Suprapubic skin (tissue), 4 donors: ENCODE results near the gene PIGC. TPM values are rescaled to one million over a fixed set of nuclear protein-coding genes. Genes with fewer than 3 reads are reported as not detected.

Experiments used
- DNase-seq, 2 donors: peaks; one replicate each; pipeline ENCODE4 v3.0.0-alpha.2; 2019; ENCODE audit warnings: low spot score in 2 of 2
- H3K27ac ChIP-seq: fragments of 200-600 bp; sonication (generic); one replicate; pipeline ENCODE4 v1.5.1; 2019
- H3K27me3 ChIP-seq: fragments of 200-600 bp; sonication (generic); one replicate; pipeline ENCODE4 v1.5.1; 2019
- H3K36me3 ChIP-seq: fragments of 200-600 bp; sonication (generic); one replicate; pipeline ENCODE4 v1.5.1; 2019
- H3K4me1 ChIP-seq: fragments of 200-600 bp; sonication (generic); one replicate; pipeline ENCODE4 v1.5.1; 2019
- H3K4me3 ChIP-seq: fragments of 200-600 bp; sonication (generic); one replicate; pipeline ENCODE4 v1.5.1; 2019; ENCODE audit warnings: mild to moderate bottlenecking
- H3K9me3 ChIP-seq: fragments of 200-600 bp; sonication (generic); one replicate; pipeline ENCODE4 v1.5.1; 2019
- EP300 ChIP-seq: sonication (generic); formaldehyde crosslinking; IDR thresholded peaks from one replicate; pipeline ENCODE4 v1.6.1; 2017; ENCODE audit warnings: antibody characterized with exemption
- POLR2A ChIP-seq, 2 donors: fragments of 450-650 bp; IDR thresholded peaks; one replicate each; pipeline ENCODE4 v1.6.1; 2017; ENCODE audit warnings: antibody characterized with exemption in 2 of 2, mild to moderate bottlenecking in 2 of 2, moderate library complexity in 2 of 2
- POLR2AphosphoS5 ChIP-seq, 3 donors: sonication (generic); formaldehyde crosslinking; IDR thresholded peaks; one replicate each; pipeline ENCODE4 v1.6.1; 2017; ENCODE audit warnings: antibody characterized with exemption in 3 of 3
- whole genome bisulfite sequencing: methylation state at CpG from one replicate; pipeline ENCODE4 v1.1.5; 2018; 5-methylcytosine and 5-hydroxymethylcytosine counted together
- total RNA-seq, 4 donors: library from RNA; depleted of rRNA; stranded (reverse); fragments of >200 nt; gene quantifications; one replicate each; pipeline ENCODE4 v1.1.0, GENCODE V29; 2016
- TF ChIP-seq, protein P1 (sequence below), 2 donors: fragments of 200-600 bp in 1 of 2; fragments of 450-650 bp in 1 of 2; sonication (generic) in 1 of 2; IDR thresholded peaks; one replicate each; pipeline ENCODE4 v1.5.1; 2016 to 2019; ENCODE audit warnings: antibody characterized with exemption in 2 of 2, mild to moderate bottlenecking in 1 of 2, moderate library complexity in 1 of 2

PIGC gene
- total RNA-seq, 4 donors from 2014 or later: 16.8 to 51.8 (median 34.1) TPM

DNA sequence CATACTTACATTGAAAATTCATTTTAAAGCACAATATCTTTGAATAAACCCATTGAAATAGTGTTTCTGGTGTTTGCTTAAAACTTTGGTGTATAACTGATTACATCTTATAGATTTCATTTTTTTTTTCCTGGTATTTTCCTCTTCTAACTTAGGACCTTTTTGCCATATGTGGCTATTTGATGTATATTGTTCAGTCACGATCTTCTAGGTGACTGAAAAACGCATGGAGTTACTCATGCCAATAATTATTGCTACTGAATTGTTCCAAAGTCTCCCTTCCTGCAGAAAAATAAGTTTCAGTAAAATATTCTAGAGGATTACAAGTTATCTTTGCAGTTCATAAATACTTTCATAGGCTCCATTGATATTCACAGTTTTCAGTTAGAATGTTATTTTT, 46.2 kb downstream of the PIGC start:
- TF ChIP-seq, protein P1, sequence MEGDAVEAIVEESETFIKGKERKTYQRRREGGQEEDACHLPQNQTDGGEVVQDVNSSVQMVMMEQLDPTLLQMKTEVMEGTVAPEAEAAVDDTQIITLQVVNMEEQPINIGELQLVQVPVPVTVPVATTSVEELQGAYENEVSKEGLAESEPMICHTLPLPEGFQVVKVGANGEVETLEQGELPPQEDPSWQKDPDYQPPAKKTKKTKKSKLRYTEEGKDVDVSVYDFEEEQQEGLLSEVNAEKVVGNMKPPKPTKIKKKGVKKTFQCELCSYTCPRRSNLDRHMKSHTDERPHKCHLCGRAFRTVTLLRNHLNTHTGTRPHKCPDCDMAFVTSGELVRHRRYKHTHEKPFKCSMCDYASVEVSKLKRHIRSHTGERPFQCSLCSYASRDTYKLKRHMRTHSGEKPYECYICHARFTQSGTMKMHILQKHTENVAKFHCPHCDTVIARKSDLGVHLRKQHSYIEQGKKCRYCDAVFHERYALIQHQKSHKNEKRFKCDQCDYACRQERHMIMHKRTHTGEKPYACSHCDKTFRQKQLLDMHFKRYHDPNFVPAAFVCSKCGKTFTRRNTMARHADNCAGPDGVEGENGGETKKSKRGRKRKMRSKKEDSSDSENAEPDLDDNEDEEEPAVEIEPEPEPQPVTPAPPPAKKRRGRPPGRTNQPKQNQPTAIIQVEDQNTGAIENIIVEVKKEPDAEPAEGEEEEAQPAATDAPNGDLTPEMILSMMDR (IDR thresholded peaks at IDR 0.05): no peak
- TF ChIP-seq POLR2AphosphoS5 (IDR thresholded peaks at IDR 0.05) (no peak), POLR2A (IDR thresholded peaks at IDR 0.05) (no peak), EP300 (no peak)
- Histone ChIP-seq H3K36me3 (no peaks in the 10 kb centered on the region), H3K4me1 (peaks cover 51% of the 10 kb centered on the region), H3K27me3 (no peaks in the 10 kb centered on the region), H3K4me3 (no peak overlapping the region), H3K27ac (peak overlapping the region; percentile 85), H3K9me3 (no peaks in the 10 kb centered on the region)
- WGBS: 59% methylated on average over 2 of the region's 2 CpGs
- DNase-seq: no peak

DNA sequence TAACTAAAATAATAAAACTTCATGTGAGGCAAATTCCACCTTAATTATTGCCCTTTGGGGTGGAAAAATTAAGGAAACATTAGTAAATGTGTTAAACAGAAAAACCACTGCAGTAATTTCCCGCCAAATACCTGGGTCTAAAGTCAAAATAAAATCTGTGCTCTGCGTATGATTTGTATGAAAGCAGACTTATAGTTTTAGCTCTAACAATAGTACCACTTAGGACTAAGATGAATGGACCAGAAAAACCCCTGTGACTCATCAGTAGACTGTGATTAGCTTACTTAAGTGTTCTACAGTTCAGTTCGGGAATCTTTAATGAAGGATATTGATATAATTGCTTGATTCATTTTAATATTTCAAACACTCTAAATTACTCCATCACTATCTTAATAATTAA, 46.6 kb downstream of the PIGC start:
- no peak overlapping the region for H3K4me3 ChIP-seq
- no peak for TF ChIP-seq POLR2A (IDR thresholded peaks at IDR 0.05)
- TF ChIP-seq, protein P1 (IDR thresholded peaks at IDR 0.05): no peak
- TF ChIP-seq POLR2AphosphoS5 (IDR thresholded peaks at IDR 0.05): no peak
- TF ChIP-seq EP300: no peak
- no peaks in the 10 kb centered on the region for H3K9me3 ChIP-seq
- no peaks in the 10 kb centered on the region for H3K36me3 ChIP-seq
- 51% methylated on average over 3 of the region's 3 CpGs for WGBS
- H3K27me3 ChIP-seq: no peaks in the 10 kb centered on the region
- no peak for DNase-seq
- peaks cover 51% of the 10 kb centered on the region for H3K4me1 ChIP-seq
- no peak overlapping the region for H3K27ac ChIP-seq

DNA sequence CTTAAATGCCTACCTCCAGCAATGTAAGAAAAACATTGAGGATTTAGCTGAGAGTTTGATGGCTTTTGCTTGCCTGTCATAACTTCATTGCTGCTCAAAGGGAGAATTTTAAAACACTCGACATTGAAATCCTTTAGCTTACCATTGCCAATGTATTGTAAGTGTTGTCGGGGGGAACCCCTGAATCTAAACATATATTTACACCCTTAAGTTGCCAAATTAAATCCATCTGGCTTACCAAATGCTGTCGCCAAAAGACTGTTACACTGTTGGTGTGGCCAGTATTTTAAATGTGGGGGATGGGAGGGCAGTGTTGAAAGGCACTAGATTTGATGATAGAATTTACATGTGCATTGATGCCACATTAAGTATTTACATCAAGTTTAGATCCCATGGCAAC, 48.3 kb downstream of the PIGC start:
- H3K4me1 ChIP-seq: peaks cover 65% of the 10 kb centered on the region
- no peak overlapping the region for H3K4me3 ChIP-seq
- no peaks in the 10 kb centered on the region for H3K27me3 ChIP-seq
- H3K36me3 ChIP-seq: no peaks in the 10 kb centered on the region
- H3K9me3 ChIP-seq: no peaks in the 10 kb centered on the region
- no peak overlapping the region for H3K27ac ChIP-seq
- no peak for TF ChIP-seq POLR2A (IDR thresholded peaks at IDR 0.05)
- TF ChIP-seq, protein P1 (IDR thresholded peaks at IDR 0.05): no peak
- no peak for TF ChIP-seq EP300
- TF ChIP-seq POLR2AphosphoS5 (IDR thresholded peaks at IDR 0.05): no peak
- 91% methylated on average over 3 of the region's 3 CpGs for WGBS
- DNase-seq: no peak

DNA sequence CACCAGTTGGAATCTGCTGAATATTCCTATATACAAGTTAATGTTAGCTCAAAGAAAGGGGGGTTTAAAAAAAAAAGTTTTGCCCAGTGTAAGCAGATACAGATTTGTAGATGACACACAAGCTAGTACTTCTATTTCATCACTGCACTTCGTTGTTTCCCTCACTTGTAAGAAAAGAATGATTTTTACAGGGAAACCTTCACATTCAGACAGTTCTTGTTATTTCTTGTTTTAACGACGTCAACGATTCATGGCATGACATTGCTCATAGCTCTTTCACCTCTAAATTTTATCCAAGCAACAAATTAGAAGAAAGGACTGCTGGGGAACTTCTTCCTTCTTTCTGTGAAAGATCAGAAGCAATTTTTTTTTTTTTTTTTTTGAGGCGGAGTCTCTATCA, 49.1 kb downstream of the PIGC start:
- no peaks in the 10 kb centered on the region for H3K36me3 ChIP-seq
- peaks cover 66% of the 10 kb centered on the region for H3K4me1 ChIP-seq
- no peaks in the 10 kb centered on the region for H3K9me3 ChIP-seq
- peak overlapping the region; percentile 63 for H3K27ac ChIP-seq
- no peak for DNase-seq
- TF ChIP-seq POLR2A (IDR thresholded peaks at IDR 0.05) (no peak), EP300 (no peak), POLR2AphosphoS5 (IDR thresholded peaks at IDR 0.05) (no peak)
- TF ChIP-seq, protein P1 (IDR thresholded peaks at IDR 0.05): no peak
- WGBS: 67% methylated on average over 5 of the region's 5 CpGs
- H3K27me3 ChIP-seq: no peaks in the 10 kb centered on the region
- no peak overlapping the region for H3K4me3 ChIP-seq

DNA sequence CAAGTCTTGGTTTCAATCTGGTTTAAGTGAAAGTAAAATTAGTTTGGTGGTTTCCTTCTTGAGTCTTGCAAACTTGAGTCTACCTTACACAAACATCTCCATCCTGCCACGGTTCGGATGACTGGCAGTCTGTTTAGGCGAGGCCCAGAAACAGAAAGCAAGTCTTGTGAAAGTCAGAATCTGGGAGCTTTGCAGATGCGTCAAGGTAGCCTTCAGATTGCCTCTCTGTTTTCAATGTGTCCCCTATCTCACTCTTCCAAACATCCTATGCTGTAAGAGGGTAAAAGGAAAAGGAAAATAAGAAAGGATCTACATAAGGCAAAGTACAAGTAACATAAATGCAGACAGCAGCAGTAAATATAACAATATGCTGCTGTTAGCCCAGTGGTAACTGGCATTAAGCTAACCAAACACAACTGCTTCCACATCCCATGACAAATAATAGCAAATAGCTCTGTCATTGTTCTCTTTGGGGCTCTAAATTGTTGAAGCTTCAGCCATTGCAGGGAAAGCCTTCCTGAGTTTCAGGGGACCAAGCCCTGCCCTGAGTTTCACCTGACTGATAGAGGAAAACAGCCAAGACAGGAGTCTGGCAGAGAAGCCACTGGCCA, 49.6 kb downstream of the PIGC start:
- H3K36me3 ChIP-seq: no peaks in the 10 kb centered on the region
- H3K27me3 ChIP-seq: no peaks in the 10 kb centered on the region
- TF ChIP-seq, protein P1 (IDR thresholded peaks at IDR 0.05): no peak
- TF ChIP-seq POLR2A (IDR thresholded peaks at IDR 0.05) (no peak), EP300 (no peak), POLR2AphosphoS5 (IDR thresholded peaks at IDR 0.05) (no peak)
- no peaks in the 10 kb centered on the region for H3K9me3 ChIP-seq
- H3K4me3 ChIP-seq: no peak overlapping the region
- no peak for DNase-seq
- 28% methylated on average over 4 of the region's 4 CpGs for WGBS
- H3K27ac ChIP-seq: peak overlapping the region; percentile 63
- peaks cover 61% of the 10 kb centered on the region for H3K4me1 ChIP-seq
